ENCODE measurements around the gene PREP.

PREP gene

GRCh38 chr6:105391705-105392104 lies 11.2 kb downstream of the PREP start:
- DNase-seq (ENCODE audit: low spot score), result no peak

DNA sequence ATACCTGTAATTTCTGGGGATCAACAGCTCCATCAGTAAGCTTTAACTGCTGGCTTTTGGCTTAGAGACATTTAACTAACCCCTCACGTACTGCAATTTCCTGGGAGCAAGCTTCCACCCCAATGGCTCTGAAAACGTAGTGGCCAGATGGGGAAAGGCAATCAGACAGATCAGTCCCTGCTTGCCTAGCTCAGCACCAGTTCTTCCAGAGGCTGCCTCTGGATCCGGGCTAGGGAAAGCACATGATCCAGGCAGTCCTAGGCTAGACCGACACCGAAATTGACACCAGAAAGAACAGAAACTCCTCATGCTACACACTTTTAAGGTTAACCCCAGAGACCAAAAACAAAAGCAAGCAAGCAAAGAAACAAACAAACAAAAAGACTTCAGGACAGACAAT lies 13.3 kb downstream of the PREP start:
- peak; percentile 46 for DNase-seq (ENCODE audit: low spot score)

DNA sequence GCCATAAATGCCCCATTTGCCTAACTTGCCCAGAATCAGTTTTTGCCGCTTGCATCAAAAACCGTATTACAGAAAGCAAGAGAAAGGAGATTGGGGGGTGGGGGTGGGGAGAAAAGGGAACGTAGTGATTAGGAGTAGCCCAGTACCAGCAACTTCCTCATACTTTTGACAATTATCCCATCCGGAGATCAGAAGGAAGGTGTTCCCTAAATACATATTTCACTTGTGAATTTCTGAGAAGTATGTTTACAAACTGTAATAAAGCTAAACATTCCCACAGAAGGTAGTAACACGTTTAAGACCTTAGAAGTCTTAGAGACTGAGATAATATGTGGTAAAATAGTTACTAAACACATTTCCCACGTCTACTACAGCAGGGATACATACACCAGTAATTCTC lies 14.5 kb downstream of the PREP start:
- DNase-seq (ENCODE audit: low spot score), result no peak

DNA sequence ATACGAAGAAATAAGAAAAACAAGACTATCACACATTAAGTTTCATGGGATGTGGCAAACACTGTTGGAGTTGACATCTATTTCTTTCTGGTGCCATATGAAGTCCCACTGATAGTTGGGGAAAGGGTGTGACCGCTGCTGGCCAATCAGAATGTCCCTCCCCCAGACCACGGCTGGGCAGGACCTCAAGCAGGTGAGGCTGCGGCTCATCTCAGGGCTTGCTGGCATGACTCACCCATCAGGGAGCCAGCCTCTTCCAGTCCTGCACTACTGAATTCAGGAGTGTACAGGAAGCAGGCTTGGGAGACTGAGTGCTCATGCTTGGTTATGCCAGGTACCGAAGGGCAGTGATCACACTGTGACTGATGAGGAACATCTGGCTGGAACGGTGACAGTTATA lies 18.9 kb downstream of the PREP start:
- DNase-seq (ENCODE audit: low spot score), result no peak

DNA sequence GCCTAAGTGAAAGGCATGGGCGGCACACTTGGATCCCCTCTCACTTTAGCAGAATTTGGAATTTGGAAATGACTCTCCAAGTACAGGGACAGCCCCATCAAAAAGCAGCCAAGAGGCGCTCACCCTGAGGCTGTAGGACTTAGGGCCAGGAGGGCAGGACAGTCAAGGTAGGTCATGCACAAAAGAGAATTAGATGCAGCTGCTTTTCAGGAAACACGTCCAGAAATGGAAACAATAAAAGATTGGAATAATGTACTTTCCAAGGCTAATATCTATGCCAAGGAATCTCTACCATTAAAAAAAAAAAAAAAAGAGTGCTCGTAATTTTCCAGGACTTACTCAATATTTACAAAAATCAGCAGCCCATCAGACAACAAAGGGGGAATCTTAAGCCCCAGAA lies 19.9 kb downstream of the PREP start:
- DNase-seq (ENCODE audit: low spot score), result no peak

DNA sequence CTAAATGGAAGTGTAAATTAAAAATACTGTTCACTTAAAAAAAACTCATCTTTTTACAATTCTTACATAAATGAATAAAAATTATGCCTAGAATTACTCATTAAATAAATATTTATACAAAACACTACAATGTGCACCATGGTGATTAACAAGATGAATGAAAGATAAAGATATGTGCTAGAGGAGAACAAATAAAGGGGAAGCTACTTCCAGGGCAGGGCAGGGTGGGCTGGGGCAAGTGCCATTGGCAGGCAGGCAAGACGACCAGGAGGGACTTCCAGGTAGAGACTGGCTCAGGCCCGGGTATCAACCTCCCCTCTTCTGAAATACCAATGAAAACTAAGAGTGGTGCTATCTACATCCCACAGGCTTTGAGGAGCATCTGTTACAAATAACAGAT lies 20.4 kb downstream of the PREP start:
- no peak for DNase-seq (ENCODE audit: low spot score)

- DNase-seq (ENCODE audit: low spot score), result no peak
Measured at GRCh38 chr6:105380634-105381033, 22.2 kb downstream of the PREP start.

DNA sequence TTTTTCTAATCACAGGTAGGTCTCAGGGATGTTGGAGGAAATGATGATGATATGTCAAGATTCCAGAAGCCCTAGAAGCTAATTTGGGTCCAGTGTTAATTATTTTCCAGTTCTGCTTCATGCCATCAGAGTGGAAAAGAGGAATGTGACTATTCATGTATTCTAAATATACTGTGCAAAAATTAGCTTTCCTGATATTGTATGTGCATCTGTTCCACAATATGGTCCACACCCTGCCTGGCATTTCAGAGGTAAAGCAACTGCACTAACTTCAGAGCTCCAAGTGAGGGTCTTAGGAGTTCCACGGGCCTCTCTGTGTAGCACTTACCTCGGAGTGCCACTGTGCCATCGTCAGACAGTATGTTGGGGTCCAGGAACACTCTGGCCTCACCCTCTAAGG lies 27.1 kb downstream of the PREP start:
- DNase-seq (ENCODE audit: low spot score), result no peak

DNA sequence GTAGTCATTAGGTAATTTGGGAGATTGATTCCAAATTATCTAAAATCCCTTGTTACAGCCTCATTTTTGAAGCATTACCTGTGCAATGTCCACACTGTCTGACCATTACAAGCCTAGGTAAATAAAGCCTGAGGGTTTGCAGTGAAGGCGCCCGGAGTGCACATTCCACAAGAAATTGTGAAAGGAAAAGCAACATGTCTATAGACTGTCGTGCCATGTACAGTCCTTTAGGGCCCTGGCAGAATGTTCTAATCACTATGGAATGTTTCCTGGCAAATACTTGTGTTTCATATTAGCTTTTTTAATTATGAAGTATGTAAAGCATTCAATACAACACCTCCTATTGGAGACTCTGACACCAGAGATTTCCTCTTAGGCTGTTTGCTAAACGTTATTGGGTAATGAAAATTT lies 28.9 kb downstream of the PREP start:
- no peak for DNase-seq (ENCODE audit: low spot score)

- no peak for DNase-seq (ENCODE audit: low spot score)
Measured at GRCh38 chr6:105373481-105373880, 29.4 kb downstream of the PREP start.

DNA sequence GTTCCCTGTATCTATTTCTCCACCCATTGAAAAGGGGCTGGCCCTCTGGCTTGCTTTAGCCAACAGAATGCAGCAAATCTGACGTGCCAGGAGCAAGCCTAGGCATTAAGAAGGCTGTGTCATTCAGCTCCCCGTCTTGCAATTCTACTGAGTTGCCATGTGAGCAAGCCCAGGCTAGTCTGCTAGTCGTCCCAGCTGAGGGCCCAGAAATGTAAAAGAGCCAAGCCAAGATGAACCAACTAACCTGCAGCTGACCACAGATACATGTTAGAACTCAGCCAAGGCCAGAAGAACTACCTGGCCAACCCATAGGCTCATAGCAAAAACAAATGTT lies 30.1 kb downstream of the PREP start:
- DNase-seq (ENCODE audit: low spot score), result no peak

GRCh38 chr6:105372142-105372848 lies 30.6 kb downstream of the PREP start:
- no peak for DNase-seq (ENCODE audit: low spot score)

DNA sequence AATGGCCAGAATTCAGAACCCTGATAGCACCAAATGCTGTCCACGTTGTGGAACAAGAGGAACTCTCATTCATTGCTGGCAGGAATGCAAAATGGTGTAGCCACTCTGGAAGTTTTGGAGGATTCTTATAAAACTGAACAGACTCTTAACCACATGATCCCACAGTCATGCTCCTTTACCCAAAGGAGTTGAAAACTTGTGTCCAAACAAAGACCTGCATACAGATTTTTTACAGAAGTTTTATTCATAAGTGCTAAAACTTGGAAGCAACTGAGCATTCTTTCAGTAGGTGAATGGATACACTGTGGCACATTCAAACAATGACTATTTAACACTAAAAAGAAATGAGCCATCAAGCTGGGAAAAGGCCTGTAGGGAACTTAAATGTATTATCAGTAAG lies 32.5 kb downstream of the PREP start:
- DNase-seq (ENCODE audit: low spot score), result peak; percentile 19

DNA sequence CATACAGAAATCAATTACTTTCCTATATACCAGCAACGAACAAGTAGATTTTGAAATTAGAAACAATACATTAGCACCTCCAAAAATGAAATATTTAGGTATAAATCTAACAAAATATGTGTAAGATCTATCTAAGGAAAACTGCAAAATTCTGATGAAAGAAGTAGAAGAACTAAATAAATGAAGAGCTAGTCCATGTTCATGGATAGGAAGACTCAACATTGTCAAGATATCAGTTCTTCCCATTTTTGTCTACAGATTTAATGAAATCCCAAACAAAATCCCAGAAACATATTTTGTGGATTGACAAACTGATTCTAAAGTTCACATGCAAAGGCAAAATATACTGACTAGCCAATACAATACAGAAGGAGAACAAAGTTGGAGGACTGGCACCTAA lies 33.7 kb downstream of the PREP start:
- DNase-seq (ENCODE audit: low spot score), result no peak

- DNase-seq (ENCODE audit: low spot score), result no peak
Measured at GRCh38 chr6:105364243-105364642, 38.6 kb downstream of the PREP start.

- DNase-seq (ENCODE audit: low spot score), result peak; percentile 72
Measured at GRCh38 chr6:105363100-105363754, 39.7 kb downstream of the PREP start.

DNA sequence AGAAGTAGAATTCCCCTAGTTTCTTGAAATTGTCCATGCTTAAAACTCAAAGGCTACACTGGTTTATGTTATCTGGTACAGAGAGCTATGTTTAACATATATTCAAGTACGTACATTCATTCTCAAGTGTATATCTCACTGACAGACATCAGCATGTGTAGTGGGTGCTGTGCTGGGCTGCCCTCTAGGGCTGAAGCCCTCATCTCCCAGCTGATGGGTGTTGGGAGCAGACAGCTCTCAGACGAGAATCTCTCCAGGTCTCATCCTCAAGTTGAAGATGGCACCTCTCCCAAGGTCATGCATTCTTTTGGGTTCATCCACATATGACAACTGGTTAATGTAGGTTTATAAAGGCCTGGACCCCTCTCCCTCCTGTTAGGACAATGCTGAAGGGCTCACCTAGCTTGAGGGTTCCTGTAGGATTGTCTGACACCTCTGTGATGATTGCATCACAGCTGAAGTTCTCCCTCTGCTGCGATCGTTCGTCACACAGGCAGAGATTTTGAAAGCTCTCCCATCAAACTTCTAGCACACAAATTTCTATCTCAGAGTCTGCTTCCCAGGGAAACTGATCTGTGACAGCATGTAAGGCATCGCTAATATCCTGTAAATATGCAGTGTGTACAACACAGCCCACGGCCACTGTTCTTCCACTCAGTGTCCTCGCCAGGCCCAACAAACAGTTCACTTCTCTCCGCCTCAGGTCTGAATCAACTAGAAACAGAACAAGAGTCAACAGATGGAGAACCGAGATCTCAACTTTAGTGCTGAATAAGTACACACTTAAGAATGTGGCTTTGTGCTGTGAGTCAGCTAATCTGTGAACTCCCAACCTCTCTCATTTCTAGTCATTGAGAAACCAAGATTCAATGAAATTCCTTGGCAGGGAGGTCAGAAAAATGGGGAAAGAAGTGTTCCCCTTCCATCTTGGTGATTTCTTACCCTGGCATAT lies 43.2 kb downstream of the PREP start:
- no peak for DNase-seq (ENCODE audit: low spot score)

GRCh38 chr6:105357165-105357564 lies 45.7 kb downstream of the PREP start:
- no peak for DNase-seq (ENCODE audit: low spot score)

- no peak for DNase-seq (ENCODE audit: low spot score)
Measured at GRCh38 chr6:105352037-105352617, 50.8 kb downstream of the PREP start.

DNA sequence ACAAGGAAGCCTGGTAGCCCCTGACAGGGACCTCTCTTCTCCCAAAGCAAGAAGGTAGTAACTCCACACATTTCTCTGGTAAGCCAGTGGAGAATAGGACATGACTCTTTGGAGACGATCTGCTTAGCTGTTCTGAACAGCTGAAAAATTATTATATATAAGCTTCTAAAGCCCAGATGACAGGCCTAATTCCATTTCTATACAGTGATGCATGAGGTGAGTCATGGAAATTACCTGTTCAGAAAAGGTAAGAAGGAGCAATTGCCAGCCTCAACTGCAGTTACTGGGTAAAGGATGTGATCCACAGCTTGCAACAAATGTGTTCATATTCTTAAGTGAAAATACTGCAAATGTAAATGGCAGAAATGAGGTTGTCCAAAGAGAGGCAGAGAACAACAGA lies 54.0 kb downstream of the PREP start:
- DNase-seq (ENCODE audit: low spot score), result no peak

DNA sequence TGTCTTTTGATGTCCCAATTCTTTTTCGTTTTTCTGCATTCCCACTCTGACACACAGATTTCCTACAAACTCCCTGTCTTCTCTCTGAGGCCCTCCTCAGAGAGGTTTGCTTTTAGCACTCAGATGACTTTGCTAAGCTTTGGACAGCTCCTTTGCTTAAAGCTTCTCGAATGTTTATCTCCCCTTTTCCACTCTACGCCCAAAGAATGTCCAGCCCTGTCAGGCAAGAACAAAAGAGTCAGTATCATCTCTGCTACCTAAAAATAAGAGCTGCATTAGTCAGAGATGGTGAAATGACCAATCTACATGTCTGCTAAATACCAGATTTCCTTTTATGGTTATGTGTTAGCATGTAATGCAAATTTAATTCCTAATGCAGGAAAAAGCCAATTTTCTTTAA lies 56.8 kb downstream of the PREP start:
- peak; percentile 84 for DNase-seq (ENCODE audit: low spot score)

GRCh38 chr6:105345506-105345905 lies 57.4 kb downstream of the PREP start:
- peak; percentile 78 for DNase-seq (ENCODE audit: low spot score)

Data from pons (tissue), 1 donor.